GM21529 (cell line): ENCODE results near the gene CPOX.
A peak's percentile ranks its signal among the peaks of the same experiment; 100 is the strongest.

Experiments
- ATAC-seq: cut with Tn5 transposase; IDR thresholded peaks from one replicate; pipeline ENCODE4 v1.9.1; 2021; ENCODE audit not compliant: unreplicated experiment

Gene CPOX

DNA sequence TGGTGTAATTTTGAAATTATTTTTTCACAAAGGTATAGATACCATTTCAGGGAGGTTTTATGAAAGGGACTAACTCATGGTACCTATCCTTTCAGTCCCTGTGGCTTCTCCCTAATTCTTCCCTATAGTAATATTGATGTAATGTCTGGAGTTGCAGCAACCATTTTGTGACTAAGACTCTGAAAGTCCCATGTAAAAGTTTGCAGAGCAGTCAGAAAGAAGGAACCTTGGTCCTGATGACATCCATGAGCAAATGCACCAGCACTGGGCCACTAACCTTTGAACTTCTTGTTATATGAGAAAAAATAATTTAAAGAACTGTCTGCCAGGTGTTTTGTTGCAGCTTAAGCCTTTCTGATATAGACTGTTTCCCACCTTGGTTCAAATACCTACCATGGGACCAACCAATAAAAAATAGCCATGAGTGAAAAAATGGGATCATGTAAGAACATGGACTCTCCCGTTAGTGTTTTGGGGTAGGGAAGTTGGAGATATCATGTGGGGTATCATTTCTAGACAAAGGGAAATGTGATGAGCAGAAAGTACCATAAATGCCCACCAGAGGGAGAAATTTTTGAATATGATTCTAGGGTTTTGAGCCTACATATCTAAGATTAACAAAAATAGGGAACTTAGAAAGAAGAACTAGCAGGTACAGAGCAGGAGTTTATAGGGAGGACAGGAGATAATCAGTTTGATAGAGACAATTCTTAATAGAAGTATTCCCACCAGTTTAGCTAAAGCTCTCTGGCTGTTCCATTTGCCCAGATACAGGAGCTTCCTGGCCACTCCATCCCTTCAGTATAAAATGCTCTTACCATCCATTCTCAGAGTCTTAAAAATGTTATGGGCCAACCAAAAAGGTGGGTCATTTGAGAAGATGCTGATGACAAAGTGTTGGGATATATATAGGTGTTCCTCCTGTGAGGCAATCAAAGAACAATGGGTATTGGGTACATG, 3.4 kb upstream of the CPOX start:
- no peak for ATAC-seq

DNA sequence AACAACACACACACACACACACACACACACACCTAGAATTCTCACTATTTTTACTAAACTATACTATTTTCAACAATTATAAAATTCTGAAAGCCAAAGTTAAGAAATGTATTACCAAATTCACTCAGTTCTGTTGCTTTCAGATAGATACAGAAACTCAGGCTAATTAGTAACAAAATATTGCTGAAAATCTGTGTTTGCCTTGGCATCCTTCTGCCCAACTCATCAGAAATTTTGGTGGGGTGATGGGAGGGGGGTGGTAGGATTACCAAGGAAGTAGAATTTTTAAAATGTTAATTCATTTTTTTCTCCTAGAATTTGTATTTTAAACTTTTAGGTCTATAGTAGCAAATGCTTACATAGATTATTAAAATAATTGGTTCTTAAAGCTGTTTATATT, 2.7 kb upstream of the CPOX start:
- no peak for ATAC-seq

DNA sequence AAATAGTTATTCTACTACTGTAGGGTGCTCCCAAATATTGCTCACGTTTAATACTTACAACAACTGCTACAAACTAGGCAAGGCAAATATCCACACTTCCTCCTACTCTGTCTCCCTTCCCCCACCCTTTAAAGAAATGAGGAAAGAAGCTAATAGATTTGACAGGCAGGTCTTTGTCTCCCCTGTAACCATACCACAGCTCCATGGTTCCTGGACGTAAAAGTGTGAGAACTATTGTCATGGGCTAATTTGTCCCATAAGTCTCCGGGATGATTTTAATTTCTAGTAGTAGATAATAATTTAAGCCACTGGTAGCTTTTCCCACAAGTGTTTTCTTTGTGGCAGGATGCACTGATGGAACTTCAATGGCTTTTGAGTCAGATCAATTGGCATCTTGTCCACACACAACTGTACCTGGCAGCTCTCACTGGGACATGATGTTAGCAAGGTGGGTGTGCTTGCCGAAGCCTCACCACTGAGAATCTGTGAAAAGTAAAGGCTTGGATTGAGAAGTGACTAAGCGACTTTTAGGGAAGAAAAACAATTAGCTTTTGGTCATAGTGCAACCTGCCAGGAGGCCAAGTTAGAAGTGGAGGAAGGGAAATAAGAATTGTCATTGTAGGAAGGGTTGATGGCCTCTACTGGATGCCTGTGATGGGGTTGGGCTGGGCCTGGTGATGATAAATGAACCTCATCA, 1.4 kb upstream of the CPOX start:
- no peak for ATAC-seq

DNA sequence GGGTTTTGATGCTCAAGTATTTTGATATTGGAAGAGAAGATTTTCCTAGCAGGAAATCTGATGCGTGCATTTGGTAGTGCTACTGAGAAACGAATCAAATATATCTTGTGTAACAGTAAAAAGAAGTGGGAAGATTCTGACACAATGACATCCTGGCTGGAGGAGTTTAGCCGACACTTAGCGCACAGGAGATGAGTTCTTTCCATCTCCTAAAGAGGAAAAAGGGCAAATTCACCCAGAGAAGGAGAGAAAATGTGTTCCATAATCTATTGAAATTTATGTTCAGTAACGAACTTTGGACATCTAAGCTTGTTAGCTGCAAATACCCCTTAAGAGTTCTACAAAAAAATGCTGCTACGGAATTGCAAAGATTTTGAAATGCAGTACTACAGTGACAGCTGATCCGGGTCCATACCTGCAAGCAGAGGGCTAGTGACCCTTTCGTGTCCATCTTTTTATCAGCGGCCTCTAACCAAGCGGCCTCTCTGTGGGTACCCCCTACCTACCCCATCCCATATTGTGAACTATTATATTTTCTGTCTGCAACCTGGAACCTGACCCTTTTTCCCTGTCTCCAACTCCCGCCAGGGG, 971 bp downstream of the CPOX start:
- no peak for ATAC-seq

DNA sequence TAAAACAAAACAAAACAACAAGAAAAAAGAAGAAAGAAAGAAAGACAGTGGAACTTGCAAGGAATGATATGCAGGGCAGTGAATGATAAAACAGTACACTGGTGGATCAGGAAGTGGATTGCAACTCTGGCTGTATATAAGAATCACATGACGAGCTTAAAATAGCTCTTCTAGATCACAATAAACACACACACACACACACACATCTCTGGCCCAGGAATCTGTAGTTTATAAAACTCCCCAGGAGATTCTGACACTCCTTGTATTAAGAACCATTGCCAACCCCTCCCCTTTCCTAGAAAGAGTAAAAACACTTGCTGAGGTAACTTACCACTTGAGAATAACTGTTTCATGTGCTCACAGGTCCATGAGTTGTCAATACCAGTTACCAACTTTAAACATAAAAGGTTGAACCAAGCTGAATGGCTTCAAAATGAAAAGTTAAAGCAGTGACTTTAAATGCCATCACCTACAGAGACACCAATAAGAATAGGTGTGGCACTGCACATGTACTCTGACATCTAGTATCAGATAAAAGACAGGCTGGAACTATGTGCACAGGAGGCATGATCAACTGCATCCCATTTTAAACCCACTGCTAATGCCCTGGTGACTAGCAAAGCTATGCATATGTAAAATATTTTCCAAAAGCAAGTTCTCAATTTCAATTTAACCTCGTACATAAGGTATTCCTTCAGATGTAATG, 3.9 kb downstream of the CPOX start:
- no peak for ATAC-seq

DNA sequence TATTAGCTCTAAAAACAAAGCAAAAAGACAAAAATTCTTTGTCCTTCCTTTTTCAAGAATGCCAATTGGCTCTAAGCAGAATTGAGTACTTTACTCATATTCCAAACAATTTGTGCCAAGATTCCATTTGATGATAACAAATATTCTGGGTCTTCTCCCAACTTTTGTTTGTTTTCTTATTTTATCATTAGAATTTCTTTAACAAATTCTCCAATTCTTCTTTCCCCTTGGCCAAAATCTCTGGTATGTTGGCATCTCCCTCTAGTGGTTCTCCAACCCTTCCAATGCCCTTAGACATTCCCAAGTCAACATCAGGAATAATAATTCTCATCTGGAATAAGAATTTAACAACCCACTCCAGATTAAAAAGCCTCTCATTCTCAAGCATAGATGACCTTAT, 5.3 kb downstream of the CPOX start:
- no peak for ATAC-seq

DNA sequence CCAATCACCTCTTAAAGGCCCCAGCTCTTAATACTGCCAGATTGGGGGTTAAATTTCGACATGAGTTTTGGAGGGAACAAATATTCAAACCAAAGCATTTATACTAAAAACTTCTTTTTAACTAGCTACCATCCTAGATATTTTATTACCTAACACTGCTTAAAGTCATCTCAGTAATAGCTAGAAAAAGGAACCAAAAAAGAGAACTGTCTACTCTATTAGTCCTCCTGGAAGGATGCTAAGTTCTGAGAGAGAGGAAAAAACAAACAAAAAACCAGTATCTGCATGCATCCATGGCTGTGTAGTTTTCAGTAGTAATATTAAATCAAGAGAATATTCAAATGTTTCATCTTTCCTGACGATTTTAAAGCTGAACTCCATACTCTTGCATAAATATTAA, 5.8 kb downstream of the CPOX start:
- no peak for ATAC-seq

DNA sequence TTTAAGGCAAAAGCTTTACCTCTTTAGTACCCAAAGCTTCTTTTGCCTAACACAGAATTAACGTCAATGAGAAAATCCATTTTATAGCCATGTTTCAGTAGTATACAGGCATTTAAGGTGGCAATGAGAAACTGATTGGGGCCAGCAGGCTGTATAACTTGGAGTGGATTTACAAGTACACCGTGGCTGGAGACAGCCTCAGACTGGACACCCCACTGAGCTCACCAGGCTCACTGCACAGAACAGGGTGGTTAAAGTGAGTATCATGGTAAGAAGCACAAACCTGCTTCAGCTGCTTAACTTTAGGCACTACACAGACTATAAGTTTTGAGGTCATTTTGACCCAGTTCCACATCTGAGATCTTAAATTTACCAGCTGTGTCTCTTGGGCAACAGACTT, 8.9 kb downstream of the CPOX start:
- ATAC-seq, result no peak

DNA sequence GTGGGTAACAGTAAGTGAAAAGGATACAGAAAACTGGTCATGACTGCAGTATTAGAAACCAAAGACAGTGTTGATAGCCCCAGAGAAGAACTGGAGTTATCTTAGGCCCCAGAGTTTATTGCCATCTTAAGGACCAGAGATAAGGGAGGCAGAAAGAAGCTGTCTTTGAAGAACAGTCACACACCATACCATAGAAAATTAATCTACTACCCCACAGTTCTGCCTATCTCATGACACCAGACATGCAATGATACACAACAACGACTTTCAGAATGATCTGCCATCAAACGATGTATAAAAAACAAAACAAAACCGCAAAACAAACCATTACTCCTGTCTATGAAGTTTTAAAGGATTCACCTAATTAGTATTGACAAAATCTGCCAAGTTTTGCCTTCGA, 9.6 kb downstream of the CPOX start:
- ATAC-seq, result no peak

DNA sequence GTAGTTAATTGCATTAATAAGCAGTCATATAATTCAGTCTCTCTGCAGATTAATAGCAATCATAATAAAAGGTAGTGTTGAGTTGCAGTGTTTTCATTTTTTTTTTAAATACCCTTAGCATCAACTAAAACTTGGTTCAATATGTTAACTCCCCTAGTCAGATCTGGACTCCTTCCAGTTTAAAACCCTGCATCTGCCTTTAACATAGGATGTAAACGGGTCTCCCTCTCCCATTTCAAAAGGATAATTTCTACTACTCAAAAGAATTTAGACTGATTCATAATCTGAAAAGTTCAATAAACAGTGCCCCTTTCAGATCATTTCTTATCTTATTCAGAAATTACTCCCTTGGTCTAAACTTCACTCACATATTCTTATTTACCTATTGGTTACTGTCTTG, 11.4 kb downstream of the CPOX start:
- ATAC-seq, result no peak

DNA sequence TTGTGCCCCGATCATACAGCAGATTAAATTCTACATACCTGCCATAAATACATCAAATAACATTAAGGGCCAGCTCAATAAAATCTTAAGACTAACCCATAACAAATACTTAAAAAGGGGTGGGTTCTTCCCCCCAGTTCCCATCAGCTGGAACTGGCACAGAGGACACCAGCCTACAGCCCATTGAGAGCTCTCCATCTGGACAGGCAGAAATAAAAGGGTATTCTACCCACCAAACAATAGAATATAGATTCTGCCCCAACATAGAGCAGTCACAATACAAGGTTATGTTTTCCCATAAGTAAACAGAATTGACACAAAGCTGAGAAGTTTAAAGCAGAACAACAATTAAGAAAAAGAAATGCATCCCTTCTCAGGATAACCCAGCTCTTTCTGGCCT, 11.9 kb downstream of the CPOX start:
- no peak for ATAC-seq

DNA sequence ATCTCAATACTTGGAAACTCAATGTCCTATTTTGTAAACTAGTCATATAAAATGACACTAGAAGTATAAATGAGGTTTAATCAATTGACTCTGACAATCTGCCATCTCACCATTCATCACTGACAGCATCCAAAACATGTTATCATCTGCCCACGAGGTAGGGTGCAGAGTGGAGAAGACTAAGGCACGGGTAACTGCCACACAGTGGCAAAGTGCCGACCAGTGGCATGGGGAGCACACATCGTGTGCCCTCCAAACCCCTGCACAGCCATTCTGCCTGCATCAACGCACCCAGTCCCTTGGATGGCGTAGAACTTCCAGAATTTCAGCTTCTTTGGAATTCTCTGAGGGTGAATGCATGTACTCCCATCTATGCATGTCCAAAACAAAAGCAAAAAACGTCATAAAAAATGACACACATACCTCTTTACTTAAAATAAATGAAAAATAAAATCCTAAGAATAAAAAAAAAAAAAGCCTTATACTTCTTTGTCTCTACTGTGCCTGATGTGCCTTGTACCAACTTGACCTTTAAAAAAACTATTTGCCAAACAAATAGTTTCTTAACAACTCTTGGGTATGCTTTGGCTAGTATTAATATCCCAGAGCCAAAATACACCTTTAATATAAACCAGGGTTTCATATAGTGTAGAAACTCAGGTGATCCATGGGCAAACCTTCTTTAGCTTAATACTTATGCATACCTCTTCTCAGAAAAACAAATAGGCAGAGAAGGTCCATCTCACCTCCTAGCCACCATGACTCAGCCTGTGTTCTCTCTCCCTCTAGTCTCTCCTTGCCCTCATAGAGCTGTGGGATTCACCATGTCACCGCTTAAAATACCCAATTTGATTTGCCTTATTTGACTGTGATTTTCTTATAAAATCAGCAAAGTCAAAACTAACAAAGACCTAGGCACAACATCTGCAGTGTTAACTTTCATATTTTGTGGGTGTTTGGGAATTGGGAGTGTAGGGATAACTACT, 12.7 kb downstream of the CPOX start:
- no peak for ATAC-seq

DNA sequence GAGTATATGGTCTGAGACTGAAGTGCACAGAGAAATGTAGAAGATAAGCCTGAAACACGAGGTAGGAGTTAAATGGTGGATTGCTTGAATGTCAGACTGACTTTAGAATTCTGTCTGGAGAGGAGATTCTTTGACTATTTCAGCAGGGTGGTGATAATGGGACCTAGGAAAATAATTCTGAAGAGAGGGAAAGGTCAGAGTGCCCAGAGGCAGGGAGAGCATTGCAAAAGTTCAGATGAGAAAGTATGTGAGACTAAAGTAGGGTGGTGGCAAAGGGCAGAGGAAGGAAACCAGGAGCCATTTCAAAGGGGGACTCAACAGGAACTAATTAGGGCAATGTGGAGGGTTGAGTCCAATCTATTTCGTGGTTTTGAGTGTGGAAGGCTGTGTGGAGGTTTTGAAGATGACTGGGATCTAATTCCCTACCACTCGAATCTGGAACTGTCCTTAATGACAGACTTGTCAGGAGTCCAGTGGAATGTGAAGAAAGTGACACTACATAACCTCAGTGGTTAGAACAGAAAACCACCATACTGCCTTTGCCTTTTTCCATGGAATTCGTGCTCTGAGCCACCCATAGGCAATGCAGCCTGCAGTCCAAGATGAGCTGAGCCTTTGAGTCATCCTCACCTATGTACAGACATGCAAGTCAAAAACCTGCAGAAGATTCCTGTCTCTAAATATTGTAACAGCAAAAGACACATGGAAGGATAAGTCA, 16.1 kb downstream of the CPOX start:
- no peak for ATAC-seq

DNA sequence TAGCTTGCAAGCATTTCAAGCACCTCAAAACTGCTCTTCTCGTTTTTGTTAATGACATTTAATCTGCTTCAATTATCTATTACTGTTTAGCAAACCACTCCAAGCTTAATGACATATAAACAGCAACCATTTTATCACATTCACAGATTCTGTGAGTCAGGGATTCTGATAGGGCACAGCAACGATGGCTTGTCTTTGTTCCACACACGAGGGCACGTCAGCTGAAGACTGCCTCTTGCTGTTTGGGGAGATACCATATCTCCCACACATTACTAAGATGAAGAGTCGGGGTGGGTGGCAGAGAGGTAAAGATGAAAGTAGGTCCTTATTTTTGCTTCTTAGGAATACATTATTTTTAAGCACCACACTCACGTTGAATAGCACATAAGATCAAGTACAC, 19.3 kb downstream of the CPOX start:
- ATAC-seq, result no peak

DNA sequence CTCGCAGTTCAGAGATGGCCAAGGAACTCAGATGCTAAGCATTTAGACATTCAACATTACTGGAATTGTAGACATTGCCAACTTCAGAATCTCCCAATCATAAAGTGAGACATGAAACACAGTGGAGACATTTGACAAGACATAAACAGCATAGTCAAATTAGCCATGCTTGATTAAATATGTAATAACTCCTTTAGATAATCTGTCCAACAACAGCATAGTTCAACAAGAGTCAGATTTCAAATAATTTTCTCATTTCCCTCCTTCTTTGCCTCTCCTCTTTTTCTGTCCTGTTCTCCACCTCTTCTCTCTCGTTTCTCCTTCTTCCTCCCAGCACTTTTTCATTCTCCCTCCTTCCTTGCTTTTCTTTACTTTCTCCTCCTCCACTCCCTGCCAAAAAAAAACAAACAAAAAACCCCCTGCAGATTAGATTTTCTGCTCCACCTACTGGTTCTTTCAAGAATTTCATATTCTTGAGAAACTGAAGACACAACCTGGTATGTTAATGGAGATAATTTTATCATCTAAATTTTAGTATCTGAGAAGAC, 20.2 kb downstream of the CPOX start:
- peak; percentile 78 for ATAC-seq

DNA sequence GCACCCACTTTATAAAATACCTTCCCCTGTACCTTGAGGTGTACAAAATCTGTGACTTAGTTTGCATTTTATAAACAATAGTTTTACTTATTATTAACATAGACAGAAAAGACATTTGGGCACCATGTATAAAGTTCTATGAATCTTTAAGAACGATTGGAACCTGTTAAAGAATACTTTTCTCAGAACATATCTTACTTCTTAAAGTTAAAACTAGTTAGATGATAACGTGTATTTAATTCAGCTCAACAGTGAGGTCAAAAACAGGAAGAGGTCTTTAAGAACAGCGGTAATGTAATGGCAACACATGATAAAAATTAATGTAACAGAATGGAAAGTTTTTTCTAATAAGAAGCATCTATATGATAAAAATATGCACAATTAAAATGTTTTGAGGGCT, 25.0 kb downstream of the CPOX start:
- ATAC-seq, result no peak

DNA sequence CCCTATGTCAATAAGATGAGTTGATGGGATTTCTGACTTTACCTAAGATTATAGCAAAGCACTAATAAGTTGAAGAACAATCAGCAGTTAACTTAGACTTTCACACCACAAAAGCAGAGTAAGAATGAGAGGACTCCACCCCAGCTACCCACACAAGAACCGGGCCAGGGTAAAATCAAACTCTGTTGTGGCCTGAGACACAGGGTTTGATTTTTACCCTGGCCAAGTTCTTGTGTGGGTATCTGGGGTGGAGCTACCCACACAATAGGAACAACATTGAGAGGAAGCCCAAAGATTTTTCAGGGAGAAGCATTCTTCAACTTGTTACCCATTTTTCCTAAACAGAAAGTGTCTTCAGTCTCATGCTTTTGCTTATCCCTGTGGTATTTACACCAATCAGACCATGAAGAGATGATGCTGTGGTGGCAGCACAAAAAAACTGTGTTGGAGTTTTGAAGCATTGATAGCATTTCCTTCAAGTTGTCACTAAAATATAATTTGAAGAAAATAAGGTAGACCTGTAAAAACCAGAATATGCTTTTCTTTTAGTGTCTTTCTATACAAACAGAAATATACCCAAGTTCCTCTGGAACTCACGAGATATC, 25.6 kb downstream of the CPOX start:
- ATAC-seq, result peak; percentile 25

DNA sequence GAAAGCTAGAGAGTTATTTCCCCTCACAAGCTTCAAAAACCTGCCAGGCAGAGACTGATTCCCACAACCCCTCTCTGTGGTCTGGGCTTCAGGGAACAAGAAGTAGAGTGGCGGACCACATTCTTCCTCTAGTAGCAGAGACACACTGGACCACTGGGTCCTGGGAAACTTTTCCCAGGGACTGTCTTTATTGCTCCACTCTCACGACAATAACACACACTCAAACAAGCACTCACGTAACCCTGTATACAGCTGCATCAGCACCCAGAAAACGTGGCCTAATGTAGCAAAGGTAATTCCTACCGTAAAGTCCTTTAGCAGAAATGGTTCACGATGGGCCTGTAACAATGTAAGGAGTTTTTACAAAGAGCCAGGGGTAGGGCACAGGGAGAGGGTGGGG, 27.6 kb downstream of the CPOX start:
- no peak for ATAC-seq

DNA sequence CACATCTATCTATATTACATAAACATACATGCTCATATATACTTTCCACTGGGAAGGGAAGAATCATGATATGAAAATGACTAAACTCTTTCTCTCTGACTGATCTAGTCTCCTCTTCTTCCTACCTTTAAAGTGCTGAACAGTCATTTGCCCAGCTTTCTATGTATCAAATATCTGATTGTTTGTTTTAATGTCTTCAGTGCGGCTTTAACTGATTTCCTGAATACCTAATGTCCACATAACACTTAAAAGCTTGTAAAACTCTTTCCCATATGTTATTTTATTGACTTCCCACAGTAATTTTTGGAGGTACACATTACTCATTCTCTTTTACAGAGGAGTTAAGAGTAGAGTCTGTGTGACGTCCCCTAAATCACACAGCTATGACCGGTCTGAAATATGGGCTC, 28.2 kb downstream of the CPOX start:
- no peak for ATAC-seq
